HL-60 (cell line): ENCODE data around the gene MVK.

Source experiments
- CTCF ChIP-seq: IDR thresholded peaks from one replicate; pipeline ENCODE4 v1.5.1; 2011; ENCODE audit warnings: low read length, control low read depth, inconsistent platforms; ENCODE audit not compliant: insufficient read depth
- POLR2AphosphoS5 ChIP-seq: IDR thresholded peaks from 2 replicates; pipeline ENCODE4 v1.6.1; 2012; ENCODE audit warnings: low read depth
- TF ChIP-seq, protein P1 (sequence below): IDR thresholded peaks from 2 replicates; pipeline ENCODE4 v1.6.1; 2012; ENCODE audit warnings: low read depth; ENCODE audit not compliant: insufficient replicate concordance

GRCh38 chr12:109638735-109639134, 65.1 kb downstream of the MVK start:
- no peak for TF ChIP-seq CTCF
- TF ChIP-seq POLR2AphosphoS5: no peak
- TF ChIP-seq, protein P1, sequence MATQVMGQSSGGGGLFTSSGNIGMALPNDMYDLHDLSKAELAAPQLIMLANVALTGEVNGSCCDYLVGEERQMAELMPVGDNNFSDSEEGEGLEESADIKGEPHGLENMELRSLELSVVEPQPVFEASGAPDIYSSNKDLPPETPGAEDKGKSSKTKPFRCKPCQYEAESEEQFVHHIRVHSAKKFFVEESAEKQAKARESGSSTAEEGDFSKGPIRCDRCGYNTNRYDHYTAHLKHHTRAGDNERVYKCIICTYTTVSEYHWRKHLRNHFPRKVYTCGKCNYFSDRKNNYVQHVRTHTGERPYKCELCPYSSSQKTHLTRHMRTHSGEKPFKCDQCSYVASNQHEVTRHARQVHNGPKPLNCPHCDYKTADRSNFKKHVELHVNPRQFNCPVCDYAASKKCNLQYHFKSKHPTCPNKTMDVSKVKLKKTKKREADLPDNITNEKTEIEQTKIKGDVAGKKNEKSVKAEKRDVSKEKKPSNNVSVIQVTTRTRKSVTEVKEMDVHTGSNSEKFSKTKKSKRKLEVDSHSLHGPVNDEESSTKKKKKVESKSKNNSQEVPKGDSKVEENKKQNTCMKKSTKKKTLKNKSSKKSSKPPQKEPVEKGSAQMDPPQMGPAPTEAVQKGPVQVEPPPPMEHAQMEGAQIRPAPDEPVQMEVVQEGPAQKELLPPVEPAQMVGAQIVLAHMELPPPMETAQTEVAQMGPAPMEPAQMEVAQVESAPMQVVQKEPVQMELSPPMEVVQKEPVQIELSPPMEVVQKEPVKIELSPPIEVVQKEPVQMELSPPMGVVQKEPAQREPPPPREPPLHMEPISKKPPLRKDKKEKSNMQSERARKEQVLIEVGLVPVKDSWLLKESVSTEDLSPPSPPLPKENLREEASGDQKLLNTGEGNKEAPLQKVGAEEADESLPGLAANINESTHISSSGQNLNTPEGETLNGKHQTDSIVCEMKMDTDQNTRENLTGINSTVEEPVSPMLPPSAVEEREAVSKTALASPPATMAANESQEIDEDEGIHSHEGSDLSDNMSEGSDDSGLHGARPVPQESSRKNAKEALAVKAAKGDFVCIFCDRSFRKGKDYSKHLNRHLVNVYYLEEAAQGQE: no peak
